T47D (cell line): ENCODE measurements around the gene RAPGEF4.

Source experiments
- DNase-seq, 2 experiments: peaks; one replicate each; pipeline versions ENCODE4 v3.0.0 to v3.0.0-alpha.2; 2011 to 2012; ENCODE audit warnings: low read depth in 1 of 2, low spot score in 1 of 2
- JUND ChIP-seq: IDR thresholded peaks from 2 replicates; pipeline ENCODE4 v1.6.1; 2012; ENCODE audit warnings: low read depth
- in situ Hi-C: cut with HindIII; loops from 2 replicates; pipeline ENCODE4 v1.10.0; 2016; ENCODE audit warnings: low sequenced_read_pairs, low pct_unique_long_range_greater_than_20kb

The RAPGEF4 gene

GRCh38 chr2:172735582-172736423 lies at the start of gene RAPGEF4:
RAPGEF4 (plus strand) TSS chr2:172735845; CDS start chr2:172735984, 139 bp downstream.
- TF ChIP-seq JUND, result no peak
- in situ Hi-C loops, result no loop called here
- DNase-seq, result no peak

- peak in 1 of 2 experiments; percentile 50 for DNase-seq
- no peak for TF ChIP-seq JUND
- in situ Hi-C loops, result no loop called here
Observed at GRCh38 chr2:172693037-172693436, 42.6 kb upstream of the RAPGEF4 start.

DNA sequence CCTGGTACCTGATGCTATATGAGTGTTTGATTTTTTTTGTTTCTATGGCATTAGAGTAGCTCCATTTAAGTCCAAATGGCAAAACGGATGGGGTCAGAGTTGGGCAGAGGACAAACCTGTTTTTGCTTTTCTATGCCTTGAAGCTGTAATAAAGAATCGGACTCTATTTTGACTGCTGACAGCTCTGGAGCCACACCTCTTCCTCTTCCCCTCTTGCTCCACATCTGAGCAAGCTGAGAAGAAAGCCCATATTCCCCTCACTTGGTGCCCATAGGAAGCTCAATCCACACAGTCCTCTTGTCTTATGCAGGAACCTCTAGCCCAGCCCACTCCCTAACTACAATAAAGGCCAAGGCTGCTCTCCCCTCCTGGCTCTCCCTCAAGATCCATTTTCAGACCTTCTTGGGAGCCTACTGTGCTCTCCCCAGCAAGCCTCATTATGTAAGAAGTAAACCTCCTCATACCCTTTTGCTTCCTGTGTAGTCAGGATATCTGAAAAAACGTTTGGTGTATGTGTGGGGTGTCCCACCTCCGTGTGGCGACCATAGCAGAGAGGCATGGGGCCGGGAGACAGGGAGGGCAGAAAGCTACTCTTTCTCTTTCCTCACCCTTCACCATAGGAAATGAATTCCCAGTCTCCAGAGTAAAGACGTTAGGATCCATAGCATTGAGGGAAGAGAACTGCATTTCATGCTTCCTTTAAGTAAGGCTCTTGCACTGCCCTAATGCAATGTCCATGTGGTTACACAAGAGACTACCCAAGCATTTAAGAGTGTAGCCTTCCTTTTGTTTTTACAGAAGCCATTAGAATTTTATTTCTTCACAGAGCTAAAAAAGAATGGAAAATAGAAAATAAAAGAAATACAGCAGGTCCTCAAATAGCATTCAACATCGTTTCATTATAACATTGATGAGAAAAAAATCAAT lies 41.9 kb upstream of the RAPGEF4 start:
- no peak for TF ChIP-seq JUND
- DNase-seq, result no peak
- in situ Hi-C loops, result no loop called here

- no peak for DNase-seq
Observed at GRCh38 chr2:172697296-172697695, 38.3 kb upstream of the RAPGEF4 start.

DNA sequence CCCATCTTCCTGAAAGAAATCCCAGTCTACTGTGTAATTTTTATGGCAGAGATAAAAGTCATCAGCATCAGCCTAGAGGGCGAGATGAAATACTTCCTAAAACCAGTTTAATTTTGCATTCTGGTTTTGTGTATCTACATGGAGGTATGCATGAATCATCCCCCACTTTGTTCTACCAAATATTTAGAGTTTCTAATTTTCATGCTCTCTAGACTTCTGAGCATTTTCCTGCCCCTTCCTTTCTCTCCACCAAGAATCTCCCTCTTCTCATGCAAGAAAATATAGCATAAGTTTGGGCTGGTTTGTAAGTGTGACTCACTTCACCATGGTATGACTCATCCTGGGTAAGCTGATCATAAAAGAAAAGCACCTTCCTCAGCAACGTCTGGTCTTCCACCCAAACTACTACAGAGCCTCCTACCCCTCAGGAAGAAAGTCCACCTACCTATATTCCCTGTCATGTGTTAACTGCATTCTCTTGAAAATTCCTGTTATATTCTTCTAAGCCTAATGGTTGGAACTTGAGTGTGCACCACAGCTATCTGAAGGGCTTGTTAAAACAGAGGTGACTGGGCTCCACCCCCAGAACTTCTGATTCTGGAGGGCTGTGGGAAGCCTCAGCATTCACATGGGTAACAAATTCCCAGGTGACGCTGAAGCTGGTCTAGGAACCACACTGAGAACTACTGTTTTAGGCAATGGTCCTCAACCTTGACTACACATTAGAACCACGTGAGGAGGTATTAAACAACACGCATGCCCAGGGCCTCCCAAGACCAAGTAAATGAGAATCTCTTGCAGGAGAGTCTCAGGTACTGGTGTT lies 37.4 kb upstream of the RAPGEF4 start:
- no peak for DNase-seq
- in situ Hi-C loops, result no loop called here
- TF ChIP-seq JUND, result no peak

More at GRCh38 chr2:172697296-172697695, 38.3 kb upstream of the RAPGEF4 start:
- no peak for TF ChIP-seq JUND
- in situ Hi-C loops, result no loop called here

- in situ Hi-C loops, result no loop called here
- no peak for TF ChIP-seq JUND
- no peak for DNase-seq
Observed at GRCh38 chr2:172701250-172701649, 34.4 kb upstream of the RAPGEF4 start.

- in situ Hi-C loops, result no loop called here
- no peak for DNase-seq
- TF ChIP-seq JUND, result no peak
Observed at GRCh38 chr2:172702451-172702850, 33.2 kb upstream of the RAPGEF4 start.

GRCh38 chr2:172704072-172704936 lies 31.3 kb upstream of the RAPGEF4 start:
- peak; percentile 24 to 55 for DNase-seq
- in situ Hi-C loops, result no loop called here
- TF ChIP-seq JUND, result no peak

DNA sequence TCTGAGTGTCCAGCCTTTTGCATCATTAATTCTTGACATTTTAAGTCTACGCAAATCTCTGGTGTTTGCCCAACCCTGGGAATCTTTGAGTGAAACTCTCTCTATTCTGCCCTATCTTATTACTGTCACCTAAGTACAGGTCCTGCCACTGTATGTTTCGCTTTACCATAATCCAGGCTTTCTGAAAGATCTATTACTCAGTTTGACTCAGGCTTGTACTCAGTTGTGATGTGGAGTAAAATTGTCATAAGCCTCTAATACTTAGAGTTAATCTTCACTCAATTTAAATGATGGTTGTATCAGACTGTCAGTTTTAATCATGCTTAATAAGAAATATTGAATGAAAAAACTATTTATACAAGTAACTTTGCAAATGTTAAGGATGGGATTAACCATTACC lies 30.3 kb upstream of the RAPGEF4 start:
- TF ChIP-seq JUND, result no peak
- no peak for DNase-seq
- in situ Hi-C loops, result no loop called here

GRCh38 chr2:172708247-172708646 lies 27.4 kb upstream of the RAPGEF4 start:
- in situ Hi-C loops, result no loop called here
- no peak for TF ChIP-seq JUND

GRCh38 chr2:172709566-172710291 lies 25.9 kb upstream of the RAPGEF4 start:
- in situ Hi-C loops, result no loop called here
- no peak for TF ChIP-seq JUND
- no peak for DNase-seq

More at GRCh38 chr2:172708247-172708646, 27.4 kb upstream of the RAPGEF4 start:
- DNase-seq, result no peak
